ENCODE measurements around the gene EIF1AD.

The EIF1AD gene

GRCh38 chr11:66004186-66004585 lies 2.2 kb upstream of the EIF1AD start:
- DNase-seq (ENCODE audit: low spot score), result no peak

DNA sequence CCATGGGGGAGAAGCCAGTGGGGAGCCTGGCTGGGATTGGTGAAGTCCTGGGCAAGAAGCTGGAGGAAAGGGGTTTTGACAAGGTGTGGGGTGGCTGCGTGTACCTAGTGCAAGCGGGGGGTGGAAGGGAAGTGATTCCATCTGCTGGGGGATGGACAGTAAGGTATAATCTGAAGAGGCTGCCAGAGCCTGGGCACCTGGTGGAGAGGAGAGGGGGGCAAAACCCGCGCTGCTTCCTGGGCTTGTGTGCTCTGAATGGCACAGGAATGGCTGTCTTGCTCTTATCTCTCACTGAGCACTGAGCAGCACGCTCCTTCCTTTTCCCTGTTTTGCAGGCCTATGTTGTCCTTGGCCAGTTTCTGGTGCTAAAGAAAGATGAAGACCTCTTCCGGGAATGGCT lies 1.3 kb upstream of the EIF1AD start:
- no peak for DNase-seq (ENCODE audit: low spot score)

- DNase-seq (ENCODE audit: low spot score), result no peak
These were observed 780 bp upstream of the EIF1AD start for GRCh38 chr11:66002648-66003225.

DNA sequence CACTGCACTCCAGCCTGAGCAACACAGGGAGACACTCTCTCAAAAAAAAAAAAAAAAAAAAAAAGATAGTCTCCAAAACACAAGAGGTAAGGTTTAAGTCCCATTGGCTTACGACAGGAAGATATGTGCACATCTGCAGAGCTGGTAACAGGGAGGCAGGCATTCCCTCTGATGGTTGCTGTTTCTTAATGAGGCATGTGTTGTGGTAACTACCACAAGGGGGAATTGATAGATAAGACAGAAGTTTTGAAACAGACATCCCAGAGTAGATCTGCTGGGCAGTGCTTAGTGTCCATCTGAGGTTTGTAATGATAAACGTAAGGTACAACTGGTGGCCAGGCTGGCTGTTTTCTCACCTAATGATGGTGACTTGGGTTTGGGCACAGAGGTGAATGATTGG lies 4.7 kb downstream of the EIF1AD start:
- no peak for DNase-seq (ENCODE audit: low spot score)

- no peak for DNase-seq (ENCODE audit: low spot score)
These were observed 9.9 kb downstream of the EIF1AD start for GRCh38 chr11:65992056-65992455.

- peak; percentile 97 for DNase-seq (ENCODE audit: low spot score)
These were observed 13.0 kb downstream of the EIF1AD start for GRCh38 chr11:65988791-65989592.

- no peak for DNase-seq (ENCODE audit: low spot score)
These were observed 14.6 kb downstream of the EIF1AD start for GRCh38 chr11:65987336-65987735.

DNA sequence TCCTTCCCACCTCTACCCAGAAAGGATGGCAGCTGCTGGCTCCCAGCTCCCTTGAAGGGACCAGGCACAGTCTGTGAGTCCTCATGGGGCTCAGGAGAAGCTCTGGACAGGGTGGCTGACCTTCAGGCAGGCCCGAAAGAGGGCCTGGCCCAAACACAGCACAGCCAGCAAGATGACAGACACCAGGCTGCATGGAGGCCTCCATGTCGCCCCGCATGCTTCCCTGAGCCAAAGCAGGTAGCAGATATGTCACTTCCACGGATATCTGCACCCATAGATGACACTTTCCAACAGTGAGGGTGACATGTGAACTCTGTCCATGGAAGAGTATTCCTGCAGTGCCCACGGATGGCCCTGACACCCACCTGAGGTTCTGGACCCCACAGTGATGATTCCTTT lies 18.4 kb downstream of the EIF1AD start:
- DNase-seq (ENCODE audit: low spot score), result no peak

DNA sequence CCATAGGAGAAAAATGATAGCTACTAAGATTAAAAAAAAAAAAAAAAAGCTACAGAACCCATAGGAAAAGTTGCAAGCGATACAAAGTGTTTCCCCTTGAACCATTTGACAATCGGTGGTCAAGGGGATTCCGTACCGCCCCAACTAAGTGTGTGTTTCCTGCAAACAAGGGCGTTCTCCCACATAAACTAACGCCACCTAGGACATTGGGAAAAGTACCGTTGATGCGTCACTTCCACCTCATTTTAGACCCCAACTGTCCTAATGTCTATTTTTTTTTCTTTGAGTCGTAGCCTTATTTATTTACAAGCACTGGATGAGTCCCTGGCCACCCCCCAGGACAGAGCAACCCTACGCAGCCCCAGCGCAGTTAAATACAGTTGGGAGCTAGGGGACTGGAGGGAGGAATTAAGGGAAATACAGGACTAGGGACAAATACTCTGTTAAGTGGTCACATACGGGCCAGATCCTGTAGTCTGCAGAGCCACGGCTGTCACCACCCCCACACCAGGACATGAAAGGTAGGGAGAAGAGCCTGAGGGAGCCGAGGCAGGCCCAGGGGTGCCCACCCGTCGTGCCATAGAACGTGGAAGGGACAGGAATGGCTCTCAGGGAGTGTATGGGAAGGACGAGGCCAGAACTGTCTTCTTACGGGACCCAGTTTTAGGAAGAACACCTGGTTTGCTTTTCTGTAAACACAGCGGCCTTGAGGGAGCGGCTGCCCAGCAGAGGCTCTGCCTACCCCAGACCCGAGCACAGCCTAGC lies 19.0 kb downstream of the EIF1AD start:
- DNase-seq (ENCODE audit: low spot score), result no peak

GRCh38 chr11:65981972-65982823 lies 19.8 kb downstream of the EIF1AD start:
- DNase-seq (ENCODE audit: low spot score), result no peak

DNA sequence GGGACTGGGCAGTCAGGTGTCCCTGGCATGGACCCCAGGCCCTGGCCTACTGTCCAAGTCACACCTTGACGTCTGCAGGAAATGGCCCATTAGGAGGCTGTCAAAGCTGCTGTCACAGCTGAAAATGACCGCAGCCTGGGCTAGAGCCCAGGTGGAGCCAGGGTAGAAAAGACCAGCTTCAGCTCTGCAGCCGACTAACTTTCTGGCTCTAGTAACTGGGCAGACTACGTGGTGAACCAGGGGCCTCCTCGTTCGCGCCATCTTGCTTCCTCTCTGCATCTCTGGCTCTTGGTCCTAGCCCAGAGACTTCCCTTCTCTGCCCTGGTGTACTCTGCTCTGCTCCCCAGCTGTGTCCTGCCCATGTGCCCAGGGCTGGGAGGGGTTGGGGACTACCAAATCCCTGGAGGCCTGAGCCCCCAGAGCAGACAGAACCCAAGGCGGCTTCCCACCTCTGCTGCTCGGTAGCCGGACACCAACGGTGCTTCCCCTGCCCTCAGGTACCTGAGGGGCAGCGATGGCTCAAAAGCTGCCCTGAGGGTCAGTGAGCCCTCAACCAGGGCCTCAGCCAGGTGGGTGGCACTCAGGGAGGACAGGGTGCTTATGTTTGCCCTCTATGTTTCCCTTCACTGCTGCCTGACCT lies 20.7 kb downstream of the EIF1AD start:
- no peak for DNase-seq (ENCODE audit: low spot score)

DNA sequence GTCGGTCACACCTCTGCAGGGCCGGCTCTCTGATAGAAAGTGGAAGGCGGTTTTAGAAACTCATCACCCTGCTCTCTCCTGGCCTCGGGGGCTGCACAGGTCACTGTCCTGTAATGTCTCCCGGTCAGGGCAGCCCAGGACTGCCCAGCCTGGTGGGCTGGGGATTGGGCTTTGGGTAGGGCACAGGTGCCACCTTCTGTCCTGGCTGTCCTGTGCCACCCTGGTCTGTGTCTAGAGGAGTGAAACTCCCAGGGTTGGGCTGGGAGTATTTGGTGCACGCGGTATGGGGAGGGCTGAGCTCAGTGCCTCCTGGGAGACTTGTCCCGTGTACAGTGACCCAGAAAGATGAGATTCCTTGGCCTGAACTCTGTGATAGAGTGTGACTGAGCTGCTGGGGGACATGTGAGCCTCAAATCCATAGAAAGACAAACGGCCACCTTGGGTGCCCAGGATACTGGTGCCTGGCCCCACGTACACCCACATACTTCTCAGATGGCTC lies 22.6 kb downstream of the EIF1AD start:
- no peak for DNase-seq (ENCODE audit: low spot score)

GRCh38 chr11:65978391-65979238 lies 23.3 kb downstream of the EIF1AD start:
- no peak for DNase-seq (ENCODE audit: low spot score)

GRCh38 chr11:65977621-65978390 lies 24.2 kb downstream of the EIF1AD start:
- no peak for DNase-seq (ENCODE audit: low spot score)

GRCh38 chr11:65976216-65977176 lies 25.5 kb downstream of the EIF1AD start:
- DNase-seq (ENCODE audit: low spot score), result no peak

DNA sequence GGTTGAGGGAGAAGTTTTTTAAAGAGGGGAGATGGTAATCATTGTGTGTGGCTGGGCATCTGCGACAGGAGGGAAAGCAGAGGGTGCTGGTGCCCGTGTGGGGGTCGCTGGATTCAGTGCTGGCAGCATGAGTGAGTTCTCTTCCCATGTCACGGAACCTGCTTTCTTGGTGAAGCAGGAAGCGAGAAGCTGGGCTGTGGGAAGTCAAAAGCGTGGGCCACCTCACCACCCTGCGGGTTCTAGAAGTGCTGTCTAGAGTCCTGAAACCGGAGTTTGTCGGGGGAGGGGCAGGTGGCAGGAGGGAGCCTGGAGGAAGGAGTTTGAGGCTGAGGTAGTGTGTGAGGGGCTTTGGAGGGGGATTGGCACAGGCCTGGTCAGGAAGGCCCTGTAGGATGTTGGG lies 26.2 kb downstream of the EIF1AD start:
- no peak for DNase-seq (ENCODE audit: low spot score)

- DNase-seq (ENCODE audit: low spot score), result no peak
These were observed 28.4 kb downstream of the EIF1AD start for GRCh38 chr11:65973439-65974110.

DNA sequence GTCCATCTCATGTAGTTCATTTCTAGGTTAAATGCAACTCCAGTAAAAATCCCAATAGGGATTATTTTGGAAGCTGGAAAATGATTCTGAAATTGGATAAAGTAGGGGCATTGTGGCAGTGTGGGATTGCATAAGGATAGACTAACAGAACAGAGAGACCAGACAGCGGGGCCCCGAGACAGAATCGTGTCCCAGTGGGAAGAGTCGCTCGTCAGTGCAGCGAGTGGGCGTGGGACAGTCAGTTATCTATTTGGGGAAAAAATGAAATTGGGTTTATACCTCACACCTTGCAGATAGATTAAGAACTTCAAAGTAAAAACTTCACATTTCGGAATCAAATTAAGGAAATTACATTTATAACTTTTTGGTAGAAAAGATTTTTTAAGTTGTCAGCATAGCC lies 29.8 kb downstream of the EIF1AD start:
- no peak for DNase-seq (ENCODE audit: low spot score)

Data from hematopoietic multipotent progenitor cell treated with erythropoietin and hydrocortisone succinate and interleukin-3 and kit ligand, for 17 days (in vitro differentiated cells).